Endothelial cell of umbilical vein (primary cell): Measurements from ENCODE around the gene CD300C. TPM values are rescaled to one million over a fixed set of nuclear protein-coding genes. Genes with fewer than 3 reads are reported as not detected.

ENCODE experiments used
- BruUV-seq: library from RNA; stranded (reverse); fragments of 400-500 nt; replicated peaks from 2 replicates; lab custom pipeline; 2021; lab: Mats Ljungman, UMichigan
- CTCF ChIA-PET: fragments of 300-600, 350-600 bp; sonication (Branson Sonifier 250); formaldehyde crosslinking; loops from one replicate; lab custom pipeline; 2021; ENCODE audit warnings: antibody characterized with exemption, inconsistent platforms; lab: Charles Lee
- POLR2A ChIA-PET: fragments of 300-600, 350-600 bp; sonication (Branson Sonifier 250); formaldehyde crosslinking; loops from one replicate; lab custom pipeline; 2021; ENCODE audit warnings: antibody characterized with exemption, inconsistent platforms; lab: Charles Lee
- DNase-seq: peaks from one replicate; pipeline ENCODE4 v3.0.0-alpha.2; 2011; ENCODE audit warnings: low read depth, low spot score
- FAIRE-seq: peaks from 2 replicates; lab custom pipeline; 2011; peaks lifted over from hg19 to GRCh38; lab: Jason Lieb, UNC
- H2AFZ ChIP-seq: 2 replicates; pipeline ENCODE4 v1.6.0; 2012; ENCODE audit warnings: low read depth, low read length, control low read depth, inconsistent platforms
- H3K27ac ChIP-seq: 2 replicates; pipeline ENCODE4 v1.5.1; 2011; ENCODE audit warnings: low read depth, mild to moderate bottlenecking, control low read depth, low read length, moderate library complexity; ENCODE audit not compliant: insufficient read depth
- H3K27me3 ChIP-seq, 2 experiments: 2 replicates each; pipeline versions ENCODE4 v1.6.0 to v1.6.1; 2011; ENCODE audit warnings: low read length in 2 of 2, mixed read lengths in 1 of 2; ENCODE audit not compliant: control insufficient read depth in 2 of 2, insufficient read depth in 2 of 2
- H3K36me3 ChIP-seq, 2 experiments: 2 replicates in 1 of 2; 3 replicates in 1 of 2; pipeline ENCODE4 v1.5.1; 2011; ENCODE audit warnings: low read length in 2 of 2, mild to moderate bottlenecking in 1 of 2, moderate library complexity in 1 of 2; ENCODE audit not compliant: control insufficient read depth in 2 of 2, insufficient read depth in 2 of 2; ENCODE audit errors: extremely low read depth in 1 of 2
- H3K4me1 ChIP-seq: 3 replicates; pipeline ENCODE4 v1.5.1; 2011; ENCODE audit warnings: mild to moderate bottlenecking, low read length; ENCODE audit not compliant: control insufficient read depth, insufficient read depth; ENCODE audit errors: extremely low read depth
- H3K4me2 ChIP-seq: 2 replicates; pipeline ENCODE4 v1.6.1; 2011; ENCODE audit warnings: low read length, control low read depth, mixed read lengths; ENCODE audit not compliant: insufficient read depth
- H3K4me3 ChIP-seq, 3 experiments: fragments of 200-600 bp in 1 of 3; sonication (generic), shearing (Covaris generic) in 1 of 3; replicated peaks in 1 of 3; 2 replicates each; pipeline ENCODE4 v1.5.1; 2011 to 2016; ENCODE audit warnings: control low read depth in 3 of 3, low read length in 3 of 3, mild to moderate bottlenecking in 2 of 3, inconsistent platforms in 1 of 3, low read depth in 1 of 3, moderate library complexity in 1 of 3; ENCODE audit not compliant: insufficient read depth in 1 of 3
- H3K79me2 ChIP-seq: 2 replicates; pipeline ENCODE4 v1.6.0; 2012; ENCODE audit warnings: low read length, inconsistent platforms; ENCODE audit not compliant: control insufficient read depth, insufficient read depth
- H3K9ac ChIP-seq: replicated peaks from 2 replicates; pipeline ENCODE3; 2011; ENCODE audit warnings: low read length, control low read depth; ENCODE audit not compliant: insufficient read depth; ENCODE audit errors: extremely low read depth
- H3K9me1 ChIP-seq: replicated peaks from 3 replicates; pipeline ENCODE4 v1.6.0; 2011; ENCODE audit warnings: mild to moderate bottlenecking, low read length; ENCODE audit not compliant: control insufficient read depth, insufficient read depth; ENCODE audit errors: extremely low read depth
- H3K9me3 ChIP-seq: replicated peaks from 2 replicates; pipeline ENCODE4 v1.5.1; 2012; ENCODE audit warnings: low read length, inconsistent platforms; ENCODE audit not compliant: control insufficient read depth, insufficient read depth
- H4K20me1 ChIP-seq: replicated peaks from 2 replicates; pipeline ENCODE3; 2011; ENCODE audit warnings: mild to moderate bottlenecking, low read length; ENCODE audit not compliant: control insufficient read depth, insufficient read depth; ENCODE audit errors: extremely low read depth
- CTCF ChIP-seq, 2 donors: IDR thresholded peaks; 1 replicate in 1 of 2; 2 replicates in 1 of 2; pipeline ENCODE4 v1.5.1; 2011; ENCODE audit warnings: low read length in 2 of 2, mild to moderate bottlenecking in 2 of 2, moderate library complexity in 2 of 2, control low read depth in 1 of 2, inconsistent platforms in 1 of 2, low read depth in 1 of 2; ENCODE audit not compliant: insufficient read depth in 1 of 2; ENCODE audit errors: extremely low read depth in 1 of 2
- EZH2 ChIP-seq: IDR thresholded peaks from 2 replicates; pipeline ENCODE4 v1.6.1; 2012; ENCODE audit warnings: borderline replicate concordance, low read depth, mild to moderate bottlenecking, moderate library complexity, low read length, inconsistent platforms; ENCODE audit not compliant: severe bottlenecking
- FOS ChIP-seq: IDR thresholded peaks from 2 replicates; pipeline ENCODE4 v1.6.1; 2011; ENCODE audit warnings: mild to moderate bottlenecking, low read length, moderate library complexity, borderline replicate concordance; ENCODE audit not compliant: insufficient read depth
- GATA2 ChIP-seq: IDR thresholded peaks from 2 replicates; pipeline ENCODE4 v1.7.0; 2011; ENCODE audit warnings: low read depth, mild to moderate bottlenecking, moderate library complexity, mixed read lengths, low read length; ENCODE audit not compliant: insufficient read length, insufficient read depth
- JUN ChIP-seq: IDR thresholded peaks from 2 replicates; pipeline ENCODE4 v1.6.1; 2011; ENCODE audit warnings: borderline replicate concordance, low read depth; ENCODE audit not compliant: insufficient read length, insufficient read depth
- MAX ChIP-seq: IDR thresholded peaks from 2 replicates; pipeline ENCODE4 v1.6.1; 2011; ENCODE audit not compliant: insufficient read depth, insufficient read length
- MYC ChIP-seq: IDR thresholded peaks from one replicate; pipeline ENCODE4 v1.6.1; 2011; ENCODE audit warnings: mild to moderate bottlenecking, low read depth, low read length
- POLR2A ChIP-seq: IDR thresholded peaks from 2 replicates; pipeline ENCODE4 v1.6.1; 2012; ENCODE audit warnings: low read depth, mild to moderate bottlenecking, control low read depth, low read length
- POLR2AphosphoS5 ChIP-seq: IDR thresholded peaks from 2 replicates; pipeline ENCODE4 v1.6.1; 2012; ENCODE audit warnings: low read depth, mild to moderate bottlenecking, control low read depth, low read length, moderate library complexity; ENCODE audit not compliant: insufficient read depth
- dilution Hi-C: fragments of 300-500 bp; cut with MboI; formaldehyde crosslinking; loops from one replicate; pipeline ENCODE4 v1.15.0; 2019; ENCODE audit warnings: low sequenced_read_pairs; ENCODE audit not compliant: extremely low pct_ligation_motif_present
- intact Hi-C: fragments of 100-400 bp; cut with micrococcal nuclease; formaldehyde crosslinking; loops from one replicate; pipeline ENCODE4 v1.10.0; 2022
- polyA plus RNA-seq, 4 experiments: library from polyadenylated mRNA; depleted of rRNA in 3 of 4; stranded (reverse) in 3 of 4; unstranded in 1 of 4; fragments of >200 nt; gene quantifications; 2 replicates each; pipeline versions ENCODE4 v1.2.1 to v1.2.3, GENCODE V29; 2011 to 2012; ENCODE audit warnings: missing spikeins in 1 of 4
- total RNA-seq: library from RNA; stranded (reverse); gene quantifications from 2 replicates; pipeline ENCODE4 v1.2.3, GENCODE V29; 2021

CD300C gene
- total and polyA plus RNA-seq, 2 donors (not counting 3 experiments of a cell fraction or from before 2014, with no cell fraction given) = not detected

- H3K9me3 ChIP-seq = no peaks in the 10 kb centered on the region
- H3K4me3 ChIP-seq = no peak overlapping the region
- no TSS peak for BruUV-seq
- no peak overlapping the region for H3K27ac ChIP-seq
- DNase-seq (no peak), FAIRE-seq (no peak)
- intact Hi-C loops (no loop called here), dilution Hi-C loops (no loop called here)
- POLR2A ChIA-PET = interaction anchor here (0.6 kb wide), 1 partner anchor 55 kb away, joined by 5 read pairs; no protein-coding TSS in a partner anchor
- CTCF ChIA-PET = interaction anchor here (1.1 kb wide), 1 partner anchor 137 kb away, joined by 3 read pairs; no protein-coding TSS in a partner anchor
- no peaks in the 10 kb centered on the region for H3K36me3 ChIP-seq
- no peaks in the 10 kb centered on the region for H4K20me1 ChIP-seq
- H3K27me3 ChIP-seq = no peaks in the 10 kb centered on the region
- no peaks in the 10 kb centered on the region for H3K9me1 ChIP-seq
- no peaks in the 10 kb centered on the region for H3K4me1 ChIP-seq
- no peak for TF ChIP-seq JUN
- no peak for TF ChIP-seq FOS
- TF ChIP-seq CTCF (IDR thresholded peaks at IDR 0.05; ENCODE audit: extremely low read depth in 1 of 2, insufficient read depth in 1 of 2, low read depth in 1 of 2, low read length in 2 of 2) = no peak
- no peak for TF ChIP-seq MAX
- TF ChIP-seq MYC = no peak
- no peak for TF ChIP-seq POLR2AphosphoS5
- TF ChIP-seq POLR2A = no peak
- TF ChIP-seq GATA2 = no peak
- no peak for TF ChIP-seq EZH2
- H2AFZ ChIP-seq = no peak overlapping the region
- H3K4me2 ChIP-seq = no peak overlapping the region
- no peak overlapping the region for H3K9ac ChIP-seq
- no peaks in the 10 kb centered on the region for H3K79me2 ChIP-seq
Measured at GRCh38 chr17:74515941-74516340, 30.0 kb downstream of the CD300C start.
